Colonic mucosa (tissue), 4 donors: ENCODE results near the gene TMEM161B. TPM values are rescaled to one million over a fixed set of nuclear protein-coding genes. Genes with fewer than 3 reads are reported as not detected.
"Not testable (repeated sequence)": the region's sequence is repeated elsewhere in the genome, so short reads cannot be mapped to it uniquely, and the experiment has no call there.

Experiments
- DNase-seq: peaks from one replicate; pipeline ENCODE4 v3.0.0-alpha.2; 2020
- H3K27ac ChIP-seq: fragments of 200-600 bp; one replicate; pipeline ENCODE4 v1.8.0; 2021
- H3K27me3 ChIP-seq: fragments of 200-600 bp; one replicate; pipeline ENCODE4 v1.8.0; 2021
- H3K36me3 ChIP-seq: fragments of 200-600 bp; one replicate; pipeline ENCODE4 v1.8.0; 2021
- H3K4me1 ChIP-seq: fragments of 200-600 bp; one replicate; pipeline ENCODE4 v1.8.0; 2021; ENCODE audit warnings: mild to moderate bottlenecking
- H3K4me3 ChIP-seq: fragments of 200-600 bp; one replicate; pipeline ENCODE4 v1.8.0; 2021
- H3K9ac ChIP-seq, 2 donors: one replicate each; pipeline ENCODE4 v1.7.0; 2013; ENCODE audit warnings: control low read depth in 2 of 2, low read depth in 2 of 2, low read length in 2 of 2
- H3K9me3 ChIP-seq: fragments of 200-600 bp; one replicate; pipeline ENCODE4 v1.8.0; 2021
- CTCF ChIP-seq: fragments of 200-600 bp; IDR thresholded peaks from one replicate; pipeline ENCODE4 v1.8.0; 2022; ENCODE audit warnings: antibody characterized with exemption, mild to moderate bottlenecking
- intact Hi-C: fragments of 100-400 bp; cut with DNase I; formaldehyde crosslinking; loops from one replicate; pipeline ENCODE4 v1.14.1; 2022
- total RNA-seq, 2 donors: library from RNA; stranded (reverse); fragmentation: NEBNext Ultra II Directional in 1 of 2; extraction: Animal tissue kit (Norgen Biotek cat#: 25700) in 1 of 2; gene quantifications; one replicate each; pipeline ENCODE4 v1.2.1, GENCODE V29; 2021
- donor health status: healthy.
- donor health status: DM: no; HTN: no; CAD: no.
- donor health status: DM: no; HTN: no; CAD: no.

TMEM161B gene
- total RNA-seq, 2 donors from 2014 or later, result 18.6 to 20.8 TPM

DNA sequence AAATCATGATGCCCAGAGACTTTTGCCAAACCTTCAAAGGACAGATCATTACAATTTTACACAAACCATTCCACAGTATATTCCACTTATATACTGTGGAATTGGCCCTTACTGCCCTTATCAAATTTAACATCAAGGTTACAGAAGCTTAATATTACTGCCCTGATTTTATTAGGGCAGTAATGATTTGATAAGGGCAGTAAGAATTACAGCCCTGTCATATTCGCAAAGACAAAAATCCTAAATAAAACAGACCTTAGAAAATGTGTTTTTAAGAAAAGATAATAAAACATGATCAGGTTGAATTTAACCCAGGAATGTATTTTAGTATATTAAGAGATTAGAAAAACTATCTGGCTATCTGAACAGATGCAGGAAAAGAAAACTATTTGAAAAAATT lies 7.7 kb upstream of the TMEM161B start:
- intact Hi-C loops, result no loop called here
- no peak overlapping the region for H3K9ac ChIP-seq
- no peaks in the 10 kb centered on the region for H3K9me3 ChIP-seq
- H3K36me3 ChIP-seq, result no peaks in the 10 kb centered on the region
- H3K27me3 ChIP-seq, result no peaks in the 10 kb centered on the region
- no peaks in the 10 kb centered on the region for H3K4me1 ChIP-seq
- DNase-seq, result no peak
- H3K27ac ChIP-seq, result no peak overlapping the region
- H3K4me3 ChIP-seq, result no peak overlapping the region
- no peak for TF ChIP-seq CTCF

- DNase-seq, result no peak
- Histone ChIP-seq H3K36me3 (no peaks in the 10 kb centered on the region), H3K27ac (no peak overlapping the region), H3K9ac (no peak overlapping the region), H3K4me1 (no peaks in the 10 kb centered on the region), H3K4me3 (no peak overlapping the region), H3K9me3 (no peaks in the 10 kb centered on the region), H3K27me3 (no peaks in the 10 kb centered on the region)
- intact Hi-C loops, result no loop called here
- TF ChIP-seq CTCF, result no peak
Observed at GRCh38 chr5:88275581-88275980, 6.9 kb upstream of the TMEM161B start.

- intact Hi-C loops, result no loop called here
- peak; percentile 17 for DNase-seq
- TF ChIP-seq CTCF, result no peak
Observed at GRCh38 chr5:88269222-88269771, 652 bp upstream of the TMEM161B start.

DNA sequence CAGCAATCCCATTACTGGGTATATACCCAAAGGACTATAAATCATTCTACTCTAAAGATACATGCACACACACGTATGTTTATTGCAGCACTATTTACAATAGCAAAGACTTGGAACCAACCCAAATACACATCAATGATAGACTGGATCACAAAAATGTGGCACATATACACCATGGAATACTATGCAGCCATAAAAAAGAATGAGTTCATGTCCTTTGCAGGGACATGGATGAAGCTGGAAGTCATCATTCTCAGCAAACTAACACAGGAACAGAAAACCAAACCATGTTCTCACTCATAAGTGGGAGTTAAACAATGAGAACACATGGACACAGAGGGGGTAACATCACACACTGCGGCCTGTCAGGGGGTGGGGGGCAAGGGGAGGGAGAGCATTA lies 4.1 kb downstream of the TMEM161B start:
- H3K36me3 ChIP-seq, H3K4me1 ChIP-seq, intact Hi-C loops, H3K4me3 ChIP-seq, H3K9ac ChIP-seq, H3K9me3 ChIP-seq, H3K27me3 ChIP-seq, H3K27ac ChIP-seq, DNase-seq: not testable (repeated sequence)

More at GRCh38 chr5:88269222-88269771, 652 bp upstream of the TMEM161B start:
- Histone ChIP-seq H3K27ac (peak overlapping the region; percentile 72), H3K4me1 (no peaks in the 10 kb centered on the region), H3K9me3 (no peaks in the 10 kb centered on the region), H3K27me3 (no peaks in the 10 kb centered on the region), H3K4me3 (peak overlapping the region; percentile 61), H3K36me3 (no peaks in the 10 kb centered on the region), H3K9ac (peak overlapping the region; percentile 44 to 75)

DNA sequence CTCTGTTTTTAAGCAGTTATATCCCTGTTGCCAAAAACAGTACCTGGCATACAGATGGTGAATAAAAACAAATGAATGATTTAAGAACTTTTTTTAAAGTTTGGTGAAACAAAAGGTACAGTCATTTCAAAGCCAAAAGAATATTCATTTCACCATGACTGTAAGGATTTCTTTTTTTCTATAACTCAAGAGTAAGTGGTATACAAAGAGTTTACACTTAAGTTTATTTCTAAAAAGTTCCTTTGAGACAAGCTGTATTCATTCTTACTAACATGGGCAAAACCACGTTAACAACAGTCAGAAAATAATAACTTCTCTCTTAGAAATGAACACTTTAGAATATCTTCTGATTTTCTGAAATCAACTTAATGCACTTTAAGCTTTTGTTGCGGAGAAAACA lies 5.3 kb downstream of the TMEM161B start:
- Histone ChIP-seq H3K36me3 (no peaks in the 10 kb centered on the region), H3K9ac (no peak overlapping the region), H3K27ac (no peak overlapping the region), H3K27me3 (no peaks in the 10 kb centered on the region), H3K4me1 (no peaks in the 10 kb centered on the region), H3K9me3 (no peaks in the 10 kb centered on the region), H3K4me3 (no peak overlapping the region)
- no peak for DNase-seq
- no peak for TF ChIP-seq CTCF
- intact Hi-C loops, result no loop called here

- intact Hi-C loops, result no loop called here
- no peak for TF ChIP-seq CTCF
- Histone ChIP-seq H3K9me3 (no peaks in the 10 kb centered on the region), H3K4me1 (no peaks in the 10 kb centered on the region), H3K27me3 (no peaks in the 10 kb centered on the region), H3K4me3 (no peak overlapping the region), H3K36me3 (no peaks in the 10 kb centered on the region), H3K9ac (no peak overlapping the region), H3K27ac (no peak overlapping the region)
- no peak for DNase-seq
Observed at GRCh38 chr5:88262116-88262515, 6.5 kb downstream of the TMEM161B start.
